ENCODE data around the gene CGRRF1.

DNA sequence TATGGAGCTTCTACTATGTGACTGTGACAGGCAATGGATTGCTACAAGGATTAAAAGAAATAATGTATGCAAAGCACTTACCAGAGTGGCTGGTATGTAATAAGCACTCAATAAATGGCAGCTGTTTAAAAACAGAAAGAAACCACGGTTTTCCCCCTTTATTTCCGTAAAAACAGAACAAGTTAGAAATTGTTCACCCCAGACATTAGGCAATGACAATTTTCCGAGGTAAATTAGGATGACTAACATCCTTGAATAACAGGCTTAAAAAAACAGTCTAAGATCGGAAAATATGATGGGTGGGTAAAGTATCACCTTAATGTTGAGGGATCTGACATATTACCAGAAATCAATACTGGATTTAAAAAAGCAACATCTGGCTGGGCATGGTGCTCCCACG is 47.7 kb upstream of the CGRRF1 start:
- TF ChIP-seq, protein P1, sequence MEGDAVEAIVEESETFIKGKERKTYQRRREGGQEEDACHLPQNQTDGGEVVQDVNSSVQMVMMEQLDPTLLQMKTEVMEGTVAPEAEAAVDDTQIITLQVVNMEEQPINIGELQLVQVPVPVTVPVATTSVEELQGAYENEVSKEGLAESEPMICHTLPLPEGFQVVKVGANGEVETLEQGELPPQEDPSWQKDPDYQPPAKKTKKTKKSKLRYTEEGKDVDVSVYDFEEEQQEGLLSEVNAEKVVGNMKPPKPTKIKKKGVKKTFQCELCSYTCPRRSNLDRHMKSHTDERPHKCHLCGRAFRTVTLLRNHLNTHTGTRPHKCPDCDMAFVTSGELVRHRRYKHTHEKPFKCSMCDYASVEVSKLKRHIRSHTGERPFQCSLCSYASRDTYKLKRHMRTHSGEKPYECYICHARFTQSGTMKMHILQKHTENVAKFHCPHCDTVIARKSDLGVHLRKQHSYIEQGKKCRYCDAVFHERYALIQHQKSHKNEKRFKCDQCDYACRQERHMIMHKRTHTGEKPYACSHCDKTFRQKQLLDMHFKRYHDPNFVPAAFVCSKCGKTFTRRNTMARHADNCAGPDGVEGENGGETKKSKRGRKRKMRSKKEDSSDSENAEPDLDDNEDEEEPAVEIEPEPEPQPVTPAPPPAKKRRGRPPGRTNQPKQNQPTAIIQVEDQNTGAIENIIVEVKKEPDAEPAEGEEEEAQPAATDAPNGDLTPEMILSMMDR (tag by site-specific recombination; IDR thresholded peaks at IDR 0.05) = no peak
- no peak for TF ChIP-seq ZNF426 (tag by site-specific recombination; IDR thresholded peaks at IDR 0.05)
- TF ChIP-seq ZNF629 (tag by site-specific recombination; IDR thresholded peaks at IDR 0.05) = no peak
- TF ChIP-seq ZNF138 (tag by site-specific recombination; IDR thresholded peaks at IDR 0.05; ENCODE audit: borderline replicate concordance) = no peak
- TF ChIP-seq, protein P2, sequence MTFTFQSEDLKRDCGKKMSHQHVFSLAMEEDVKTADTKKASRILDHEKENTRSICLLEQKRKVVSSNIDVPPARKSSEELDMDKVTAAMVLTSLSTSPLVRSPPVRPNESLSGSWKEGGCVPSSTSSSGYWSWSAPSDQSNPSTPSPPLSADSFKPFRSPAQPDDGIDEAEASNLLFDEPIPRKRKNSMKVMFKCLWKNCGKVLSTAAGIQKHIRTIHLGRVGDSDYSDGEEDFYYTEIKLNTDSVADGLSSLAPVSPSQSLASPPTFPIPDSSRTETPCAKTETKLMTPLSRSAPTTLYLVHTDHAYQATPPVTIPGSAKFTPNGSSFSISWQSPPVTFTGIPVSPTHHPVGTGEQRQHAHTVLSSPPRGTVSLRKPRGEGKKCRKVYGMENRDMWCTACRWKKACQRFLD (tag by site-specific recombination; IDR thresholded peaks at IDR 0.05) = no peak
- no peak for TF ChIP-seq ZNF174 (tag by site-specific recombination; IDR thresholded peaks at IDR 0.05)
- TF ChIP-seq, protein P3, sequence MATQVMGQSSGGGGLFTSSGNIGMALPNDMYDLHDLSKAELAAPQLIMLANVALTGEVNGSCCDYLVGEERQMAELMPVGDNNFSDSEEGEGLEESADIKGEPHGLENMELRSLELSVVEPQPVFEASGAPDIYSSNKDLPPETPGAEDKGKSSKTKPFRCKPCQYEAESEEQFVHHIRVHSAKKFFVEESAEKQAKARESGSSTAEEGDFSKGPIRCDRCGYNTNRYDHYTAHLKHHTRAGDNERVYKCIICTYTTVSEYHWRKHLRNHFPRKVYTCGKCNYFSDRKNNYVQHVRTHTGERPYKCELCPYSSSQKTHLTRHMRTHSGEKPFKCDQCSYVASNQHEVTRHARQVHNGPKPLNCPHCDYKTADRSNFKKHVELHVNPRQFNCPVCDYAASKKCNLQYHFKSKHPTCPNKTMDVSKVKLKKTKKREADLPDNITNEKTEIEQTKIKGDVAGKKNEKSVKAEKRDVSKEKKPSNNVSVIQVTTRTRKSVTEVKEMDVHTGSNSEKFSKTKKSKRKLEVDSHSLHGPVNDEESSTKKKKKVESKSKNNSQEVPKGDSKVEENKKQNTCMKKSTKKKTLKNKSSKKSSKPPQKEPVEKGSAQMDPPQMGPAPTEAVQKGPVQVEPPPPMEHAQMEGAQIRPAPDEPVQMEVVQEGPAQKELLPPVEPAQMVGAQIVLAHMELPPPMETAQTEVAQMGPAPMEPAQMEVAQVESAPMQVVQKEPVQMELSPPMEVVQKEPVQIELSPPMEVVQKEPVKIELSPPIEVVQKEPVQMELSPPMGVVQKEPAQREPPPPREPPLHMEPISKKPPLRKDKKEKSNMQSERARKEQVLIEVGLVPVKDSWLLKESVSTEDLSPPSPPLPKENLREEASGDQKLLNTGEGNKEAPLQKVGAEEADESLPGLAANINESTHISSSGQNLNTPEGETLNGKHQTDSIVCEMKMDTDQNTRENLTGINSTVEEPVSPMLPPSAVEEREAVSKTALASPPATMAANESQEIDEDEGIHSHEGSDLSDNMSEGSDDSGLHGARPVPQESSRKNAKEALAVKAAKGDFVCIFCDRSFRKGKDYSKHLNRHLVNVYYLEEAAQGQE (tag by site-specific recombination; IDR thresholded peaks at IDR 0.05) = no peak
- TF ChIP-seq, protein P4, sequence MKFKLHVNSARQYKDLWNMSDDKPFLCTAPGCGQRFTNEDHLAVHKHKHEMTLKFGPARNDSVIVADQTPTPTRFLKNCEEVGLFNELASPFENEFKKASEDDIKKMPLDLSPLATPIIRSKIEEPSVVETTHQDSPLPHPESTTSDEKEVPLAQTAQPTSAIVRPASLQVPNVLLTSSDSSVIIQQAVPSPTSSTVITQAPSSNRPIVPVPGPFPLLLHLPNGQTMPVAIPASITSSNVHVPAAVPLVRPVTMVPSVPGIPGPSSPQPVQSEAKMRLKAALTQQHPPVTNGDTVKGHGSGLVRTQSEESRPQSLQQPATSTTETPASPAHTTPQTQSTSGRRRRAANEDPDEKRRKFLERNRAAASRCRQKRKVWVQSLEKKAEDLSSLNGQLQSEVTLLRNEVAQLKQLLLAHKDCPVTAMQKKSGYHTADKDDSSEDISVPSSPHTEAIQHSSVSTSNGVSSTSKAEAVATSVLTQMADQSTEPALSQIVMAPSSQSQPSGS (tag by site-specific recombination; IDR thresholded peaks at IDR 0.05; ENCODE audit: low read depth) = no peak
